ENCODE results near the gene POGZ. TPM values are rescaled to one million over a fixed set of nuclear protein-coding genes. Genes with fewer than 3 reads are reported as not detected.

POGZ gene
- total RNA-seq, 1 experiment from 2014 or later = 80.6 TPM

DNA sequence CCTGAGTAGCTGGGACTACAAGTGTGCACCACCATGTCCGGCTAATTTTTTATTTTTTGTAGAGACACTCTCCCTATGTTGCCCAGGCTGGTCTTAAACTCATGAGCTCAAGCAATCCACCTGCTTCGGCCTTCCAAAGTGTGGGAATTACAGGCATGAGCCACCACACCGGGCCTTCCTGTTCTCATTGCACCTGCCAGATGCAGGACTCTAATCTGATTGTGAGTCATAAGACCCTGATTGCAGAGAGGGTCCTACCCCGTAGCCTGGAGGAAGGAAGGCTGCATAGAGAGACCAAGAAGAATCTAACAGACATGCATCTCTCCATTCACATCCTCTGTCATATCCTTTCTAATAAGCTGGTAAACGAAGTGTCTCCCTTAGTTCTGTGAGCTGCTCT is 32.3 kb upstream of the POGZ start:
- BruUV-seq (replicated peaks) = no TSS peak
- no peaks in the 10 kb centered on the region for H3K9me3 ChIP-seq (ENCODE audit: control insufficient read depth in 1 of 2, insufficient read depth in 1 of 2, low read depth in 1 of 2, low read length in 2 of 2)
- RAD21 ChIA-PET (ENCODE audit: low non-redundant PET in 1 of 2, low total read pairs in 2 of 2, uncharacterized antibody in 2 of 2, unreplicated experiment in 2 of 2) = no interaction called here
- ATAC-seq (no peak), DNase-seq (ENCODE audit: low read depth, low spot score) (no peak)
- H3K27me3 ChIP-seq (ENCODE audit: insufficient read depth, low read length) = no peaks in the 10 kb centered on the region
- no peaks in the 10 kb centered on the region for H3K79me2 ChIP-seq (ENCODE audit: insufficient read depth, low read length)
- TF ChIP-seq, protein P1, sequence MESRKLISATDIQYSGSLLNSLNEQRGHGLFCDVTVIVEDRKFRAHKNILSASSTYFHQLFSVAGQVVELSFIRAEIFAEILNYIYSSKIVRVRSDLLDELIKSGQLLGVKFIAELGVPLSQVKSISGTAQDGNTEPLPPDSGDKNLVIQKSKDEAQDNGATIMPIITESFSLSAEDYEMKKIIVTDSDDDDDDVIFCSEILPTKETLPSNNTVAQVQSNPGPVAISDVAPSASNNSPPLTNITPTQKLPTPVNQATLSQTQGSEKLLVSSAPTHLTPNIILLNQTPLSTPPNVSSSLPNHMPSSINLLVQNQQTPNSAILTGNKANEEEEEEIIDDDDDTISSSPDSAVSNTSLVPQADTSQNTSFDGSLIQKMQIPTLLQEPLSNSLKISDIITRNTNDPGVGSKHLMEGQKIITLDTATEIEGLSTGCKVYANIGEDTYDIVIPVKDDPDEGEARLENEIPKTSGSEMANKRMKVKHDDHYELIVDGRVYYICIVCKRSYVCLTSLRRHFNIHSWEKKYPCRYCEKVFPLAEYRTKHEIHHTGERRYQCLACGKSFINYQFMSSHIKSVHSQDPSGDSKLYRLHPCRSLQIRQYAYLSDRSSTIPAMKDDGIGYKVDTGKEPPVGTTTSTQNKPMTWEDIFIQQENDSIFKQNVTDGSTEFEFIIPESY (IDR thresholded peaks at IDR 0.05; ENCODE audit: extremely low read depth, insufficient replicate concordance, low read length) = no peak
- TF ChIP-seq FOSL1 (IDR thresholded peaks at IDR 0.05; ENCODE audit: low read depth) (no peak), POLR2AphosphoS5 (IDR thresholded peaks at IDR 0.05; ENCODE audit: low read depth, low read length) (no peak), POLR2A (IDR thresholded peaks at IDR 0.05; ENCODE audit: borderline replicate concordance, extremely low read depth, insufficient read depth, insufficient read length) (no peak), ZNF274 (IDR thresholded peaks at IDR 0.05; ENCODE audit: low read depth, low read length) (no peak), SIN3A (IDR thresholded peaks at IDR 0.05; ENCODE audit: low read depth) (no peak)
- TF ChIP-seq, protein P2, sequence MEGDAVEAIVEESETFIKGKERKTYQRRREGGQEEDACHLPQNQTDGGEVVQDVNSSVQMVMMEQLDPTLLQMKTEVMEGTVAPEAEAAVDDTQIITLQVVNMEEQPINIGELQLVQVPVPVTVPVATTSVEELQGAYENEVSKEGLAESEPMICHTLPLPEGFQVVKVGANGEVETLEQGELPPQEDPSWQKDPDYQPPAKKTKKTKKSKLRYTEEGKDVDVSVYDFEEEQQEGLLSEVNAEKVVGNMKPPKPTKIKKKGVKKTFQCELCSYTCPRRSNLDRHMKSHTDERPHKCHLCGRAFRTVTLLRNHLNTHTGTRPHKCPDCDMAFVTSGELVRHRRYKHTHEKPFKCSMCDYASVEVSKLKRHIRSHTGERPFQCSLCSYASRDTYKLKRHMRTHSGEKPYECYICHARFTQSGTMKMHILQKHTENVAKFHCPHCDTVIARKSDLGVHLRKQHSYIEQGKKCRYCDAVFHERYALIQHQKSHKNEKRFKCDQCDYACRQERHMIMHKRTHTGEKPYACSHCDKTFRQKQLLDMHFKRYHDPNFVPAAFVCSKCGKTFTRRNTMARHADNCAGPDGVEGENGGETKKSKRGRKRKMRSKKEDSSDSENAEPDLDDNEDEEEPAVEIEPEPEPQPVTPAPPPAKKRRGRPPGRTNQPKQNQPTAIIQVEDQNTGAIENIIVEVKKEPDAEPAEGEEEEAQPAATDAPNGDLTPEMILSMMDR (IDR thresholded peaks at IDR 0.05 in 2 of 3, conservative IDR thresholded peaks at IDR 0.05 in 1 of 3; ENCODE audit: borderline replicate concordance in 1 of 3, insufficient read depth in 1 of 3, low read depth in 2 of 3, low read length in 2 of 3) = no peak
- TF ChIP-seq, protein P3, sequence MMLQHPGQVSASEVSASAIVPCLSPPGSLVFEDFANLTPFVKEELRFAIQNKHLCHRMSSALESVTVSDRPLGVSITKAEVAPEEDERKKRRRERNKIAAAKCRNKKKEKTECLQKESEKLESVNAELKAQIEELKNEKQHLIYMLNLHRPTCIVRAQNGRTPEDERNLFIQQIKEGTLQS (IDR thresholded peaks at IDR 0.05) = no peak
- no peak overlapping the region for H3K4me2 ChIP-seq (ENCODE audit: low read length)
- H3K27ac ChIP-seq (ENCODE audit: low read depth, low read length) = no peak overlapping the region
- no peaks in the 10 kb centered on the region for H3K9me2 ChIP-seq (ENCODE audit: insufficient read depth)
- CTCF ChIA-PET = no interaction called here
- H3K9ac ChIP-seq (ENCODE audit: low read length) = no peak overlapping the region
- POLR2A ChIA-PET = no interaction called here
- H2AFZ ChIP-seq (ENCODE audit: low read depth, low read length, poor library complexity, severe bottlenecking) = no peak overlapping the region
- intact Hi-C loops (cut with micrococcal nuclease) = no loop called here
- no peaks in the 10 kb centered on the region for H4K20me1 ChIP-seq (ENCODE audit: insufficient read depth)
- no peak overlapping the region for H3K4me3 ChIP-seq (replicated peaks in 1 of 2; ENCODE audit: low read depth in 1 of 2, low read length in 2 of 2)
- no peaks in the 10 kb centered on the region for H3K36me3 ChIP-seq (ENCODE audit: control insufficient read depth in 1 of 2, insufficient read depth in 2 of 2, low read length in 2 of 2)
- H3K4me1 ChIP-seq (ENCODE audit: control insufficient read depth in 1 of 2, insufficient read depth in 2 of 2, low read length in 2 of 2) = peaks cover 27 to 33% of the 10 kb centered on the region in 2 experiments

All from HCT116 (cell line).